Effector memory CD4-positive, alpha-beta T cell (primary cell): ENCODE data around the gene ACE.

Source experiments
- DNase-seq, 3 donors: peaks; one replicate each; pipeline ENCODE4 v3.0.0-alpha.2; 2020
- H3K27ac ChIP-seq: 2 replicates; pipeline ENCODE4 v1.7.0; 2013; ENCODE audit warnings: mild to moderate bottlenecking, low read length, moderate library complexity; ENCODE audit not compliant: insufficient read depth, poor library complexity, severe bottlenecking
- H3K27me3 ChIP-seq: replicated peaks from 2 replicates; pipeline ENCODE4 v1.7.0; 2013; ENCODE audit warnings: mild to moderate bottlenecking, low read length; ENCODE audit not compliant: insufficient read depth, control insufficient read depth, poor library complexity, severe bottlenecking
- H3K36me3 ChIP-seq: 2 replicates; pipeline ENCODE4 v1.7.0; 2013; ENCODE audit warnings: mild to moderate bottlenecking, low read length, moderate library complexity; ENCODE audit not compliant: control insufficient read depth, insufficient read depth
- H3K4me1 ChIP-seq: 2 replicates; pipeline ENCODE4 v1.7.0; 2013; ENCODE audit warnings: low read length, mild to moderate bottlenecking; ENCODE audit not compliant: control insufficient read depth, insufficient read depth, poor library complexity, severe bottlenecking
- H3K4me3 ChIP-seq: 2 replicates; pipeline ENCODE4 v1.7.0; 2013; ENCODE audit warnings: low read length, low read depth, mild to moderate bottlenecking; ENCODE audit not compliant: insufficient read depth, poor library complexity, severe bottlenecking
- H3K9me3 ChIP-seq: 2 replicates; pipeline ENCODE4 v1.7.0; 2013; ENCODE audit warnings: mild to moderate bottlenecking, low read length, moderate library complexity; ENCODE audit not compliant: control insufficient read depth

The ACE gene

GRCh38 chr17:63437287-63438091 is 39.4 kb upstream of the ACE start:
- H3K36me3 ChIP-seq, result peaks cover 16% of the 10 kb centered on the region

GRCh38 chr17:63438092-63439051 is 38.5 kb upstream of the ACE start:
- Histone ChIP-seq H3K4me3 (no peak overlapping the region), H3K36me3 (peaks cover 16% of the 10 kb centered on the region), H3K27ac (peak overlapping the region; percentile 79), H3K27me3 (no peaks in the 10 kb centered on the region), H3K9me3 (no peaks in the 10 kb centered on the region), H3K4me1 (peaks cover 45% of the 10 kb centered on the region)
- DNase-seq, result no peak

More at GRCh38 chr17:63437287-63438091, 39.4 kb upstream of the ACE start:
- DNase-seq, result no peak
- H3K4me1 ChIP-seq, result peaks cover 45% of the 10 kb centered on the region
- no peaks in the 10 kb centered on the region for H3K27me3 ChIP-seq
- no peak overlapping the region for H3K27ac ChIP-seq
- H3K9me3 ChIP-seq, result no peaks in the 10 kb centered on the region
- no peak overlapping the region for H3K4me3 ChIP-seq

- peak overlapping the region; percentile 79 for H3K27ac ChIP-seq
- peaks cover 40% of the 10 kb centered on the region for H3K4me1 ChIP-seq
- no peaks in the 10 kb centered on the region for H3K9me3 ChIP-seq
- peak overlapping the region; percentile 7 for H3K4me3 ChIP-seq
- peaks cover 9% of the 10 kb centered on the region for H3K36me3 ChIP-seq
- peak in 1 of 3 donors; percentile 15 for DNase-seq
- H3K27me3 ChIP-seq, result no peaks in the 10 kb centered on the region
Measured at GRCh38 chr17:63439687-63440086, 37.2 kb upstream of the ACE start.

GRCh38 chr17:63440127-63440769 is 36.6 kb upstream of the ACE start:
- peak in 2 of 3 donors; percentile 21 for DNase-seq
- Histone ChIP-seq H3K4me3 (peak overlapping the region; percentile 7), H3K9me3 (no peaks in the 10 kb centered on the region), H3K36me3 (peaks cover 8% of the 10 kb centered on the region), H3K27ac (peak overlapping the region; percentile 79), H3K4me1 (peaks cover 36% of the 10 kb centered on the region), H3K27me3 (no peaks in the 10 kb centered on the region)

- Histone ChIP-seq H3K9me3 (no peaks in the 10 kb centered on the region), H3K4me3 (no peak overlapping the region), H3K27me3 (no peaks in the 10 kb centered on the region), H3K27ac (peak overlapping the region; percentile 79), H3K4me1 (peaks cover 32% of the 10 kb centered on the region), H3K36me3 (peaks cover 2% of the 10 kb centered on the region)
- DNase-seq, result no peak
Measured at GRCh38 chr17:63440770-63441335, 36.0 kb upstream of the ACE start.

- Histone ChIP-seq H3K36me3 (no peaks in the 10 kb centered on the region), H3K27ac (no peak overlapping the region), H3K4me3 (no peak overlapping the region), H3K9me3 (no peaks in the 10 kb centered on the region), H3K27me3 (no peaks in the 10 kb centered on the region), H3K4me1 (peaks cover 35% of the 10 kb centered on the region)
- DNase-seq, result no peak
Measured at GRCh38 chr17:63441654-63442053, 35.2 kb upstream of the ACE start.

- no peak for DNase-seq
- no peak overlapping the region for H3K27ac ChIP-seq
- peaks cover 40% of the 10 kb centered on the region for H3K4me1 ChIP-seq
- no peak overlapping the region for H3K4me3 ChIP-seq
- H3K27me3 ChIP-seq, result no peaks in the 10 kb centered on the region
- no peaks in the 10 kb centered on the region for H3K9me3 ChIP-seq
- no peaks in the 10 kb centered on the region for H3K36me3 ChIP-seq
Measured at GRCh38 chr17:63442074-63442473, 34.8 kb upstream of the ACE start.

DNA sequence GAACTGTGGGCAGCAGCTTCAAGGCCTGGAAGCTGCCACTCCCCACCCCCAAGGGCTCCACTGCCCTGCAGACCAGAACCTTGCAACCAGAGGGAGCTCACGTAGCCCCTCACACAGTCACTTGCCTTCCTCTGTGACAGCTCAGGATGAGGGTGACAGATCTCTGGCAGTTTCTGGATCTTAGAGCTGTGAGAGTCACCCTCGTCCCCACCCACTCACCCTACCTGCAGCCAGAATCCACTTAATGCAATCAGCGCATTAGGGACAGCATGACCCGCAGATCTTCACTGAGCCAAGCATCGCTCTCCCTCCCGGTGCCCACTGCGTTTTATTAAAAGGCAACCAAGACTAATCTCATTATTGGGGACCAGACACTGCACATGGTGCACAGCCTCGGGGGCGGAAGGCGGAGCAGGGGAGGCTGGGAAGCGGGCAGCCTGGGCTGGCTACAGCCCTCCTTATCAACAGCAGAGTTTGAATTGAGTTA is 34.3 kb upstream of the ACE start:
- H3K27ac ChIP-seq, result peak overlapping the region; percentile 27
- H3K9me3 ChIP-seq, result no peaks in the 10 kb centered on the region
- no peak for DNase-seq
- no peaks in the 10 kb centered on the region for H3K36me3 ChIP-seq
- peaks cover 44% of the 10 kb centered on the region for H3K4me1 ChIP-seq
- no peaks in the 10 kb centered on the region for H3K27me3 ChIP-seq
- no peak overlapping the region for H3K4me3 ChIP-seq

DNA sequence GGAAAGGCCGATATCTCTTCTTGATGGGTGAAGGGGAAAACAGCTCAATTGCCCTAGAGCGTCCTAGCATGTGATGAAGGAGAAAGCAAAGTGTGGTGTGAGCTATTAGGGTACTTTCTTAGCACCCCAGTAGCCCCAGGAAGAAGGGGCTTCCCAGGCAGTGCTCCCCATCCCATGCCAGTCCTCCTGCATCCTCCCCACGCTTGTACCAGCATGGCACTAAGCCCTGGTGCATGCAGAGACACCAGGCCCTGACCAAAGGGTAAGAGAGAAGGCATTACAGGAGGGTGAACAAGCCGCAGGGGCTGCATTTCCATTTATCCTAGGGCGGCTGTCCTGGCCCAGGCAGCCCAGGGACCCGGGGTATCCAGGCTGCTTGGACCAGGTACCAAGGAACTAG is 33.8 kb upstream of the ACE start:
- DNase-seq, result no peak
- Histone ChIP-seq H3K9me3 (no peaks in the 10 kb centered on the region), H3K4me1 (peaks cover 44% of the 10 kb centered on the region), H3K36me3 (no peaks in the 10 kb centered on the region), H3K27me3 (no peaks in the 10 kb centered on the region), H3K4me3 (no peak overlapping the region), H3K27ac (peak overlapping the region; percentile 27)
